IMR-90 (cell line): ENCODE measurements around the gene FAM83C. TPM values are rescaled to one million over a fixed set of nuclear protein-coding genes. Genes with fewer than 3 reads are reported as not detected.

Experiments
- ATAC-seq: fragments of 200-7000 bp; cut with Tn5 transposase; 2 replicates; pipeline ENCODE4 v1.9.1; 2020; ENCODE audit warnings: low read depth, mild to moderate bottlenecking, moderate library complexity
- BruUV-seq: library from RNA; stranded (reverse); fragments of 400-500 nt; replicated peaks from 2 replicates; lab custom pipeline; 2021; lab: Mats Ljungman, UMichigan
- CTCF ChIA-PET: fragments of 300-600 bp; formaldehyde crosslinking; extraction: SDS; loops from one replicate; lab custom pipeline; 2021; ENCODE audit warnings: antibody characterized with exemption; lab: Yijun Ruan, JAX
- POLR2A ChIA-PET: fragments of 300-600 bp; sonication (Branson Sonifier 250); formaldehyde crosslinking; loops from one replicate; lab custom pipeline; 2022; ENCODE audit warnings: antibody characterized with exemption; ENCODE audit not compliant: unreplicated experiment; lab: Charles Lee
- DNase-seq: peaks from one replicate; pipeline ENCODE4 v3.0.0; 2013
- H2AFZ ChIP-seq: replicated peaks from 2 replicates; pipeline ENCODE3; 2013; ENCODE audit warnings: low read length, mild to moderate bottlenecking; ENCODE audit not compliant: poor library complexity
- H2AK5ac ChIP-seq: 2 replicates; pipeline ENCODE4 v1.6.1; 2013; ENCODE audit warnings: low read depth, low read length, inconsistent platforms
- H2AK9ac ChIP-seq: replicated peaks from 2 replicates; pipeline ENCODE3; 2013; ENCODE audit warnings: mild to moderate bottlenecking, low read depth, low read length, moderate library complexity; ENCODE audit not compliant: poor library complexity
- H2BK120ac ChIP-seq: 2 replicates; pipeline ENCODE4 v1.6.1; 2013; ENCODE audit warnings: low read depth, low read length, inconsistent platforms
- H2BK15ac ChIP-seq: 3 replicates; pipeline ENCODE4 v1.6.1; 2013; ENCODE audit warnings: low read depth, low read length, inconsistent platforms
- H2BK20ac ChIP-seq: 2 replicates; pipeline ENCODE4 v1.6.1; 2013; ENCODE audit warnings: low read depth, mild to moderate bottlenecking, inconsistent platforms, low read length, moderate library complexity
- H2BK5ac ChIP-seq: 2 replicates; pipeline ENCODE4 v1.6.1; 2013; ENCODE audit warnings: mild to moderate bottlenecking, low read depth, low read length, inconsistent platforms; ENCODE audit not compliant: poor library complexity, severe bottlenecking
- H3K14ac ChIP-seq: replicated peaks from 2 replicates; pipeline ENCODE4 v1.6.1; 2013; ENCODE audit warnings: low read depth, low read length, inconsistent platforms
- H3K18ac ChIP-seq: 2 replicates; pipeline ENCODE4 v1.6.1; 2013; ENCODE audit warnings: low read depth, low read length, control low read depth
- H3K23ac ChIP-seq: 2 replicates; pipeline ENCODE4 v1.6.1; 2013; ENCODE audit warnings: low read depth, low read length, inconsistent platforms
- H3K27ac ChIP-seq: 2 replicates; pipeline ENCODE4 v1.5.1; 2013; ENCODE audit warnings: mild to moderate bottlenecking, control low read depth, low read length; ENCODE audit not compliant: insufficient read depth
- H3K27me3 ChIP-seq: 2 replicates; pipeline ENCODE4 v1.6.1; 2013; ENCODE audit warnings: low read length; ENCODE audit not compliant: control insufficient read depth, insufficient read depth
- H3K36me3 ChIP-seq: 2 replicates; pipeline ENCODE4 v1.6.1; 2013; ENCODE audit warnings: low read length, mixed read lengths; ENCODE audit not compliant: control insufficient read depth, insufficient read depth
- H3K4ac ChIP-seq: 2 replicates; pipeline ENCODE4 v1.6.1; 2013; ENCODE audit warnings: low read depth, low read length, inconsistent platforms
- H3K4me1 ChIP-seq: 2 replicates; pipeline ENCODE4 v1.6.1; 2013; ENCODE audit warnings: low read length, mixed read lengths; ENCODE audit not compliant: control insufficient read depth, insufficient read depth
- H3K4me2 ChIP-seq: 2 replicates; pipeline ENCODE4 v1.6.1; 2013; ENCODE audit warnings: low read depth, mild to moderate bottlenecking, control low read depth, low read length, moderate library complexity
- H3K4me3 ChIP-seq: 2 replicates; pipeline ENCODE4 v1.5.1; 2013; ENCODE audit warnings: low read depth, mild to moderate bottlenecking, control low read depth, low read length, moderate library complexity; ENCODE audit not compliant: insufficient read depth
- H3K56ac ChIP-seq: 2 replicates; pipeline ENCODE4 v1.6.1; 2013; ENCODE audit warnings: low read length, inconsistent platforms; ENCODE audit not compliant: insufficient read depth; ENCODE audit errors: extremely low read depth
- H3K79me1 ChIP-seq, 2 experiments: 2 replicates each; pipeline ENCODE4 v1.6.1; 2013; ENCODE audit warnings: low read length in 2 of 2, inconsistent platforms in 1 of 2, low read depth in 1 of 2
- H3K9ac ChIP-seq: 2 replicates; pipeline ENCODE4 v1.6.1; 2013; ENCODE audit warnings: low read depth, low read length, control low read depth
- H3K9me1 ChIP-seq: 2 replicates; pipeline ENCODE4 v1.6.1; 2013; ENCODE audit warnings: low read length, inconsistent platforms; ENCODE audit not compliant: insufficient read depth
- H3K9me3 ChIP-seq: 2 replicates; pipeline ENCODE4 v1.6.1; 2013; ENCODE audit warnings: low read length; ENCODE audit not compliant: control insufficient read depth, insufficient read depth
- H4K20me1 ChIP-seq: 2 replicates; pipeline ENCODE4 v1.6.1; 2013; ENCODE audit warnings: low read length, inconsistent platforms; ENCODE audit not compliant: insufficient read depth
- H4K5ac ChIP-seq: 2 replicates; pipeline ENCODE4 v1.6.1; 2013; ENCODE audit warnings: mild to moderate bottlenecking, low read depth, low read length, control low read depth
- H4K8ac ChIP-seq, 2 experiments: 2 replicates each; pipeline ENCODE4 v1.6.1; 2013; ENCODE audit warnings: low read depth in 2 of 2, low read length in 2 of 2, control low read depth in 1 of 2, inconsistent platforms in 1 of 2
- H4K91ac ChIP-seq: 2 replicates; pipeline ENCODE4 v1.6.1; 2013; ENCODE audit warnings: low read depth, low read length, inconsistent platforms; ENCODE audit not compliant: insufficient read depth
- BHLHE40 ChIP-seq: fragments of 150-350 bp; IDR thresholded peaks from 2 replicates; pipeline ENCODE4 v1.6.1; 2016; ENCODE audit warnings: mild to moderate bottlenecking, low read depth, low read length
- CHD1 ChIP-seq: IDR thresholded peaks from 2 replicates; pipeline ENCODE4 v1.6.1; 2012; ENCODE audit warnings: low read depth, low read length, improper control_type of control experiment
- CTCF ChIP-seq: conservative IDR thresholded peaks from 2 replicates; pipeline ENCODE4 v1.5.1; 2012; ENCODE audit warnings: mild to moderate bottlenecking, low read depth, low read length, improper control_type of control experiment
- ELK1 ChIP-seq: fragments of 150-350 bp; IDR thresholded peaks from 2 replicates; pipeline ENCODE4 v1.6.1; 2016; ENCODE audit warnings: low read depth, mild to moderate bottlenecking, low read length, moderate library complexity, borderline replicate concordance
- MAFK ChIP-seq: IDR thresholded peaks from 2 replicates; pipeline ENCODE4 v1.6.1; 2012; ENCODE audit warnings: low read depth, low read length, improper control_type of control experiment
- MAZ ChIP-seq: IDR thresholded peaks from 2 replicates; pipeline ENCODE4 v1.6.1; 2012; ENCODE audit warnings: low read depth, mild to moderate bottlenecking, low read length, improper control_type of control experiment, moderate library complexity, borderline replicate concordance
- MXI1 ChIP-seq: IDR thresholded peaks from 2 replicates; pipeline ENCODE4 v1.6.1; 2012; ENCODE audit warnings: low read depth, mild to moderate bottlenecking, low read length, moderate library complexity, borderline replicate concordance
- NFE2L2 ChIP-seq: fragments of 150-350 bp; IDR thresholded peaks from 2 replicates; pipeline ENCODE4 v1.6.1; 2016; ENCODE audit warnings: low read depth, mild to moderate bottlenecking, low read length
- RFX5 ChIP-seq: IDR thresholded peaks from 2 replicates; pipeline ENCODE4 v1.8.0; 2012; ENCODE audit warnings: low read depth, mild to moderate bottlenecking, low read length, moderate library complexity
- SMC3 ChIP-seq: fragments of 150-350 bp; IDR thresholded peaks from 2 replicates; pipeline ENCODE4 v1.6.1; 2016; ENCODE audit warnings: low read depth, mild to moderate bottlenecking, antibody characterized with exemption, low read length, moderate library complexity
- USF2 ChIP-seq: fragments of 150-350 bp; IDR thresholded peaks from 2 replicates; pipeline ENCODE4 v1.6.1; 2017; ENCODE audit warnings: mild to moderate bottlenecking, antibody characterized with exemption, low read length, low read depth
- WGBS, 2 experiments: methylation state at CpG; one replicate each; pipeline versions ENCODE4 v1.1.5 to v1.1.7; 2013; ENCODE audit warnings: missing lambda C conversion rate in 2 of 2; ENCODE audit not compliant: insufficient read length in 1 of 2; ENCODE audit errors: extremely low coverage in 2 of 2; 5-methylcytosine and 5-hydroxymethylcytosine counted together
- dilution Hi-C: fragments of 300-500 bp; cut with HindIII; formaldehyde crosslinking; loops from one replicate; pipeline ENCODE4 v1.14.3; 2018; ENCODE audit warnings: low sequenced_read_pairs; ENCODE audit not compliant: unreplicated experiment
- in situ Hi-C: fragments of 300-500 bp; cut with MboI; formaldehyde crosslinking; loops from 3 replicates; pipeline ENCODE4 v1.14.3; 2019; ENCODE audit warnings: low sequenced_read_pairs, inconsistent platforms, mixed read lengths
- intact Hi-C: fragments of 100-400 bp; cut with micrococcal nuclease; formaldehyde crosslinking; loops from 2 replicates; pipeline ENCODE4 v1.10.0; 2022
- polyA plus RNA-seq, 3 experiments: library from polyadenylated mRNA; depleted of rRNA; stranded (reverse); fragments of >200 nt; gene quantifications; 2 replicates each; pipeline ENCODE4 v1.2.3, GENCODE V29; 2012; ENCODE audit warnings: low replicate concordance in 1 of 3
- total RNA-seq: library from RNA; depleted of rRNA; stranded (reverse); fragments of >200 nt; gene quantifications from 2 replicates; pipeline ENCODE4 v1.2.3, GENCODE V29; 2012

Gene FAM83C
- total and polyA plus RNA-seq, 2 of the 4 experiments (the other 2 are of a cell fraction): 0.02 TPM; not detected in 1

GRCh38 chr20:35240083-35240810, 52.0 kb downstream of the FAM83C start:
- Histone ChIP-seq H3K18ac (no peak overlapping the region), H3K23ac (no peak overlapping the region), H2AK9ac (no peak overlapping the region), H2BK5ac (no peak overlapping the region), H3K9me1 (no peaks in the 10 kb centered on the region), H3K9ac (no peak overlapping the region), H3K14ac (no peak overlapping the region), H3K4me1 (no peaks in the 10 kb centered on the region), H3K4me3 (no peak overlapping the region), H2BK15ac (no peak overlapping the region), H2AFZ (no peak overlapping the region), H3K79me1 (no peaks in the 10 kb centered on the region), H4K8ac (no peak overlapping the region), H2BK20ac (no peak overlapping the region), H3K4ac (no peak overlapping the region), H3K36me3 (no peaks in the 10 kb centered on the region), H3K27me3 (peaks cover 4% of the 10 kb centered on the region; the same call in 1 of the 2 replicates), H3K9me3 (peaks cover 3% of the 10 kb centered on the region), H3K56ac (no peak overlapping the region), H3K4me2 (no peak overlapping the region), H4K91ac (no peak overlapping the region), H4K20me1 (no peaks in the 10 kb centered on the region), H2AK5ac (no peak overlapping the region), H3K27ac (no peak overlapping the region), H4K5ac (no peak overlapping the region), H2BK120ac (no peak overlapping the region)
- in situ Hi-C loops: no loop called here
- TF ChIP-seq CTCF (no peak), MAZ (no peak), USF2 (no peak), ELK1 (no peak), MAFK (no peak), BHLHE40 (no peak), CHD1 (no peak), MXI1 (no peak), NFE2L2 (no peak), SMC3 (no peak), RFX5 (no peak)
- intact Hi-C loops: no loop called here
- POLR2A ChIA-PET: interaction anchor here (0.7 kb wide), 1 partner anchor 38 kb away, joined by 4 read pairs; the partner anchor contains the start of gene MMP24OS
- dilution Hi-C loops: no loop called here
- DNase-seq: no peak
- no TSS peak for BruUV-seq
- ATAC-seq: no peak
- 79% methylated on average over 4 of the region's 5 CpGs; no CpG with 5 or more reads in 1 of the 2 experiments for WGBS, 2 experiments
- CTCF ChIA-PET: no interaction called here
